ENCODE results near the gene NOL4L. TPM values are rescaled to one million over a fixed set of nuclear protein-coding genes. Genes with fewer than 3 reads are reported as not detected.
"Not testable (repeated sequence)": the region's sequence is repeated elsewhere in the genome, so short reads cannot be mapped to it uniquely, and the experiment has no call there.

Gene NOL4L
- polyA plus RNA-seq, 4 donors = 16.0 to 97.3 (median 24.0) TPM

- 78 to 84% (median 83%) methylated on average over 8 of the region's 8 CpGs for WGBS, 3 donors
- Histone ChIP-seq H3K4me1 (ENCODE audit: control insufficient read depth in 3 of 3, insufficient read depth in 2 of 3, low read depth in 1 of 3, low read length in 2 of 3) (peaks cover 0 to 10% (median 0%) of the 10 kb centered on the region in 3 donors), H3K4me3 (ENCODE audit: low read depth in 1 of 3, low read length in 3 of 3) (no peak overlapping the region), H3K9me3 (ENCODE audit: control insufficient read depth in 2 of 2, insufficient read depth in 1 of 2, low read depth in 1 of 2, low read length in 1 of 2) (no peaks in the 10 kb centered on the region), H3K27me3 (ENCODE audit: control insufficient read depth in 3 of 3, insufficient read depth in 3 of 3, low read length in 3 of 3) (no peaks in the 10 kb centered on the region), H3K27ac (ENCODE audit: low read depth in 1 of 3, low read length in 2 of 3) (no peak overlapping the region), H3K36me3 (ENCODE audit: control insufficient read depth in 3 of 3, insufficient read depth in 2 of 3, low read depth in 1 of 3, low read length in 3 of 3) (peaks cover 0 to 49% (median 0%) of the 10 kb centered on the region in 3 donors)
- DNase-seq (no peak), FAIRE-seq (no peak)
Measured at GRCh38 chr20:32495217-32495565, 89.9 kb downstream of the NOL4L start.

GRCh38 chr20:32494483-32495216 is 90.5 kb downstream of the NOL4L start:
- FAIRE-seq (no peak), DNase-seq (no peak)
- peaks cover 0 to 10% (median 0%) of the 10 kb centered on the region in 3 donors for H3K4me1 ChIP-seq (ENCODE audit: control insufficient read depth in 3 of 3, insufficient read depth in 2 of 3, low read depth in 1 of 3, low read length in 2 of 3)
- no peaks in the 10 kb centered on the region for H3K27me3 ChIP-seq (ENCODE audit: control insufficient read depth in 3 of 3, insufficient read depth in 3 of 3, low read length in 3 of 3)
- H3K27ac ChIP-seq (ENCODE audit: low read depth in 1 of 3, low read length in 2 of 3) = no peak overlapping the region
- no peaks in the 10 kb centered on the region for H3K9me3 ChIP-seq (ENCODE audit: control insufficient read depth in 2 of 2, insufficient read depth in 1 of 2, low read depth in 1 of 2, low read length in 1 of 2)
- no peak overlapping the region for H3K4me3 ChIP-seq (ENCODE audit: low read depth in 1 of 3, low read length in 3 of 3)
- peaks cover 0 to 49% (median 0%) of the 10 kb centered on the region in 3 donors for H3K36me3 ChIP-seq (ENCODE audit: control insufficient read depth in 3 of 3, insufficient read depth in 2 of 3, low read depth in 1 of 3, low read length in 3 of 3)
- WGBS, 3 donors = 88 to 91% (median 91%) methylated on average over 11 of the region's 11 CpGs

GRCh38 chr20:32493356-32493755 is 91.8 kb downstream of the NOL4L start:
- FAIRE-seq (no peak), DNase-seq (no peak)
- 92 to 94% (median 94%) methylated on average over 10 of the region's 10 CpGs for WGBS, 3 donors
- no peaks in the 10 kb centered on the region for H3K9me3 ChIP-seq (ENCODE audit: control insufficient read depth in 2 of 2, insufficient read depth in 1 of 2, low read depth in 1 of 2, low read length in 1 of 2)
- H3K4me3 ChIP-seq (ENCODE audit: low read depth in 1 of 3, low read length in 3 of 3) = no peak overlapping the region
- H3K4me1 ChIP-seq (ENCODE audit: control insufficient read depth in 3 of 3, insufficient read depth in 2 of 3, low read depth in 1 of 3, low read length in 2 of 3) = peaks cover 0 to 10% (median 0%) of the 10 kb centered on the region in 3 donors
- H3K27me3 ChIP-seq (ENCODE audit: control insufficient read depth in 3 of 3, insufficient read depth in 3 of 3, low read length in 3 of 3) = no peaks in the 10 kb centered on the region
- H3K27ac ChIP-seq (ENCODE audit: low read depth in 1 of 3, low read length in 2 of 3) = no peak overlapping the region
- peaks cover 0 to 47% (median 0%) of the 10 kb centered on the region in 3 donors for H3K36me3 ChIP-seq (ENCODE audit: control insufficient read depth in 3 of 3, insufficient read depth in 2 of 3, low read depth in 1 of 3, low read length in 3 of 3)

GRCh38 chr20:32491764-32492151 is 93.4 kb downstream of the NOL4L start:
- H3K36me3 ChIP-seq (ENCODE audit: control insufficient read depth in 3 of 3, insufficient read depth in 2 of 3, low read depth in 1 of 3, low read length in 3 of 3) = peaks cover 0 to 43% (median 0%) of the 10 kb centered on the region in 3 donors
- not testable (repeated sequence) for H3K9me3 ChIP-seq (ENCODE audit: control insufficient read depth in 2 of 2, insufficient read depth in 1 of 2, low read depth in 1 of 2, low read length in 1 of 2); DNase-seq; H3K4me3 ChIP-seq (ENCODE audit: low read depth in 1 of 3, low read length in 3 of 3); H3K27ac ChIP-seq (ENCODE audit: low read depth in 1 of 3, low read length in 2 of 3); FAIRE-seq; H3K27me3 ChIP-seq (ENCODE audit: control insufficient read depth in 3 of 3, insufficient read depth in 3 of 3, low read length in 3 of 3); H3K4me1 ChIP-seq (ENCODE audit: control insufficient read depth in 3 of 3, insufficient read depth in 2 of 3, low read depth in 1 of 3, low read length in 2 of 3)
- 92 to 98% (median 93%) methylated on average over 3 of the region's 3 CpGs for WGBS, 3 donors

GRCh38 chr20:32490942-32491763 is 94.0 kb downstream of the NOL4L start:
- Histone ChIP-seq H3K4me1 (ENCODE audit: control insufficient read depth in 3 of 3, insufficient read depth in 2 of 3, low read depth in 1 of 3, low read length in 2 of 3) (peaks cover 0 to 6% (median 4%) of the 10 kb centered on the region in 3 donors), H3K27ac (ENCODE audit: low read depth in 1 of 3, low read length in 2 of 3) (no peak overlapping the region), H3K27me3 (ENCODE audit: control insufficient read depth in 3 of 3, insufficient read depth in 3 of 3, low read length in 3 of 3) (no peaks in the 10 kb centered on the region), H3K36me3 (ENCODE audit: control insufficient read depth in 3 of 3, insufficient read depth in 2 of 3, low read depth in 1 of 3, low read length in 3 of 3) (peaks cover 0 to 43% (median 0%) of the 10 kb centered on the region in 3 donors), H3K4me3 (ENCODE audit: low read depth in 1 of 3, low read length in 3 of 3) (no peak overlapping the region), H3K9me3 (ENCODE audit: control insufficient read depth in 2 of 2, insufficient read depth in 1 of 2, low read depth in 1 of 2, low read length in 1 of 2) (no peaks in the 10 kb centered on the region)
- WGBS, 3 donors = 92% methylated on average over 14 of the region's 14 CpGs
- FAIRE-seq = no peak
- DNase-seq = no peak

- FAIRE-seq (no peak), DNase-seq (no peak)
- no peaks in the 10 kb centered on the region for H3K27me3 ChIP-seq (ENCODE audit: control insufficient read depth in 3 of 3, insufficient read depth in 3 of 3, low read length in 3 of 3)
- no peak overlapping the region for H3K27ac ChIP-seq (ENCODE audit: low read depth in 1 of 3, low read length in 2 of 3)
- 96 to 99% (median 97%) methylated on average over 7 of the region's 7 CpGs for WGBS, 3 donors
- H3K36me3 ChIP-seq (ENCODE audit: control insufficient read depth in 3 of 3, insufficient read depth in 2 of 3, low read depth in 1 of 3, low read length in 3 of 3) = peaks cover 0 to 26% (median 0%) of the 10 kb centered on the region in 3 donors
- no peak overlapping the region for H3K4me3 ChIP-seq (ENCODE audit: low read depth in 1 of 3, low read length in 3 of 3)
- H3K9me3 ChIP-seq (ENCODE audit: control insufficient read depth in 2 of 2, insufficient read depth in 1 of 2, low read depth in 1 of 2, low read length in 1 of 2) = no peaks in the 10 kb centered on the region
- H3K4me1 ChIP-seq (ENCODE audit: control insufficient read depth in 3 of 3, insufficient read depth in 2 of 3, low read depth in 1 of 3, low read length in 2 of 3) = peaks cover 0 to 18% (median 4%) of the 10 kb centered on the region in 3 donors
Measured at GRCh38 chr20:32488066-32488838, 96.9 kb downstream of the NOL4L start.

GRCh38 chr20:32487381-32487780 is 97.8 kb downstream of the NOL4L start:
- DNase-seq (no peak), FAIRE-seq (no peak)
- peaks cover 0 to 18% (median 0%) of the 10 kb centered on the region in 3 donors for H3K36me3 ChIP-seq (ENCODE audit: control insufficient read depth in 3 of 3, insufficient read depth in 2 of 3, low read depth in 1 of 3, low read length in 3 of 3)
- no peaks in the 10 kb centered on the region for H3K9me3 ChIP-seq (ENCODE audit: control insufficient read depth in 2 of 2, insufficient read depth in 1 of 2, low read depth in 1 of 2, low read length in 1 of 2)
- H3K27ac ChIP-seq (ENCODE audit: low read depth in 1 of 3, low read length in 2 of 3) = no peak overlapping the region
- WGBS, 3 donors = 81 to 96% (median 93%) methylated on average over 3 of the region's 3 CpGs
- H3K27me3 ChIP-seq (ENCODE audit: control insufficient read depth in 3 of 3, insufficient read depth in 3 of 3, low read length in 3 of 3) = no peaks in the 10 kb centered on the region
- no peak overlapping the region for H3K4me3 ChIP-seq (ENCODE audit: low read depth in 1 of 3, low read length in 3 of 3)
- peaks cover 0 to 18% (median 4%) of the 10 kb centered on the region in 3 donors for H3K4me1 ChIP-seq (ENCODE audit: control insufficient read depth in 3 of 3, insufficient read depth in 2 of 3, low read depth in 1 of 3, low read length in 2 of 3)
